Stimulated activated CD8-positive, alpha-beta memory T cell treated with anti-CD3 and anti-CD28 coated beads, Interleukin-7, amount 100 ng/mL, for 4 hours (primary cell): ENCODE results near the gene FOXP2.
"Not testable (repeated sequence)": the region's sequence is repeated elsewhere in the genome, so short reads cannot be mapped to it uniquely, and the experiment has no call there.

Experiments
- DNase-seq, 2 donors: peaks; one replicate each; pipeline ENCODE4 v3.0.0-alpha.2; 2020; ENCODE audit warnings: low read depth in 2 of 2

FOXP2 gene

GRCh38 chr7:114422507-114423501 lies 8.2 kb downstream of the FOXP2 start:
- DNase-seq, result no peak

GRCh38 chr7:114426382-114426781 lies 11.8 kb downstream of the FOXP2 start:
- no peak for DNase-seq

GRCh38 chr7:114426824-114427223 lies 12.2 kb downstream of the FOXP2 start:
- DNase-seq, result no peak

GRCh38 chr7:114428211-114428610 lies 13.6 kb downstream of the FOXP2 start:
- no peak for DNase-seq

GRCh38 chr7:114431189-114431588 lies 16.6 kb downstream of the FOXP2 start:
- no peak for DNase-seq

GRCh38 chr7:114432061-114432460 lies 17.4 kb downstream of the FOXP2 start:
- no peak for DNase-seq

- no peak for DNase-seq
Measured at GRCh38 chr7:114432703-114433102, 18.1 kb downstream of the FOXP2 start.

GRCh38 chr7:114439581-114439980 lies 25.0 kb downstream of the FOXP2 start:
- DNase-seq, result no peak

- DNase-seq, result not testable (repeated sequence)
Measured at GRCh38 chr7:114440927-114441326, 26.3 kb downstream of the FOXP2 start.

GRCh38 chr7:114444196-114444595 lies 29.6 kb downstream of the FOXP2 start:
- no peak for DNase-seq

GRCh38 chr7:114450431-114450830 lies 35.8 kb downstream of the FOXP2 start:
- DNase-seq, result no peak

- DNase-seq, result no peak
Measured at GRCh38 chr7:114459574-114459973, 45.0 kb downstream of the FOXP2 start.

- no peak for DNase-seq
Measured at GRCh38 chr7:114460021-114460420, 45.4 kb downstream of the FOXP2 start.

- no peak for DNase-seq
Measured at GRCh38 chr7:114466917-114467316, 52.3 kb downstream of the FOXP2 start.

- no peak for DNase-seq
Measured at GRCh38 chr7:114468844-114469243, 54.2 kb downstream of the FOXP2 start.

GRCh38 chr7:114472896-114473512 lies 58.4 kb downstream of the FOXP2 start:
- DNase-seq, result no peak

GRCh38 chr7:114478384-114478783 lies 63.8 kb downstream of the FOXP2 start:
- DNase-seq, result no peak

GRCh38 chr7:114481999-114482398 lies 67.4 kb downstream of the FOXP2 start:
- no peak for DNase-seq

GRCh38 chr7:114484226-114484625 lies 69.6 kb downstream of the FOXP2 start:
- no peak for DNase-seq

- no peak for DNase-seq
Measured at GRCh38 chr7:114487174-114487573, 72.6 kb downstream of the FOXP2 start.

- DNase-seq, result no peak
Measured at GRCh38 chr7:114488696-114489095, 74.1 kb downstream of the FOXP2 start.

- not testable (repeated sequence) for DNase-seq
Measured at GRCh38 chr7:114497491-114497890, 82.9 kb downstream of the FOXP2 start.
